VCaP (cell line): ENCODE results near the gene INTS6.

Experiments used
- H3K27ac ChIP-seq: fragments of 450-650 bp; 2 replicates; pipeline ENCODE4 v1.5.1; 2017
- CTCF ChIP-seq: fragments of 450-650 bp; conservative IDR thresholded peaks from 2 replicates; pipeline ENCODE4 v1.5.1; 2017; ENCODE audit warnings: mild to moderate bottlenecking, moderate library complexity

INTS6 gene

GRCh38 chr13:51357928-51358595 lies 94.8 kb downstream of the INTS6 start:
- TF ChIP-seq CTCF = no peak

GRCh38 chr13:51355217-51355616 lies 97.6 kb downstream of the INTS6 start:
- no peak for TF ChIP-seq CTCF
- no peak overlapping the region for H3K27ac ChIP-seq

More at GRCh38 chr13:51357928-51358595, 94.8 kb downstream of the INTS6 start:
- peak overlapping the region; percentile 11; the same call in 1 of the 2 replicates for H3K27ac ChIP-seq

GRCh38 chr13:51349016-51349415 lies 103.8 kb downstream of the INTS6 start:
- no peak for TF ChIP-seq CTCF
- H3K27ac ChIP-seq = no peak overlapping the region

GRCh38 chr13:51348069-51348967 lies 104.5 kb downstream of the INTS6 start:
- H3K27ac ChIP-seq = no peak overlapping the region
- no peak for TF ChIP-seq CTCF

GRCh38 chr13:51347099-51347498 lies 105.7 kb downstream of the INTS6 start:
- TF ChIP-seq CTCF = no peak
- H3K27ac ChIP-seq = no peak overlapping the region

- no peak for TF ChIP-seq CTCF
- H3K27ac ChIP-seq = no peak overlapping the region
These were observed 106.4 kb downstream of the INTS6 start for GRCh38 chr13:51346397-51346796.

GRCh38 chr13:51343475-51343874 lies 109.4 kb downstream of the INTS6 start:
- no peak for TF ChIP-seq CTCF
- no peak overlapping the region for H3K27ac ChIP-seq
